ENCODE results near the gene ELMOD3. TPM values are rescaled to one million over a fixed set of nuclear protein-coding genes. Genes with fewer than 3 reads are reported as not detected.
A peak's percentile ranks its signal among the peaks of the same experiment; 100 is the strongest.
"Not testable (repeated sequence)": the region's sequence is repeated elsewhere in the genome, so short reads cannot be mapped to it uniquely, and the experiment has no call there.

The ELMOD3 gene
- polyA plus RNA-seq (ENCODE audit: insufficient read length in 3 of 3) = 10 to 100 TPM; 24.3 to 28.6 (median 25.1) TPM

DNA sequence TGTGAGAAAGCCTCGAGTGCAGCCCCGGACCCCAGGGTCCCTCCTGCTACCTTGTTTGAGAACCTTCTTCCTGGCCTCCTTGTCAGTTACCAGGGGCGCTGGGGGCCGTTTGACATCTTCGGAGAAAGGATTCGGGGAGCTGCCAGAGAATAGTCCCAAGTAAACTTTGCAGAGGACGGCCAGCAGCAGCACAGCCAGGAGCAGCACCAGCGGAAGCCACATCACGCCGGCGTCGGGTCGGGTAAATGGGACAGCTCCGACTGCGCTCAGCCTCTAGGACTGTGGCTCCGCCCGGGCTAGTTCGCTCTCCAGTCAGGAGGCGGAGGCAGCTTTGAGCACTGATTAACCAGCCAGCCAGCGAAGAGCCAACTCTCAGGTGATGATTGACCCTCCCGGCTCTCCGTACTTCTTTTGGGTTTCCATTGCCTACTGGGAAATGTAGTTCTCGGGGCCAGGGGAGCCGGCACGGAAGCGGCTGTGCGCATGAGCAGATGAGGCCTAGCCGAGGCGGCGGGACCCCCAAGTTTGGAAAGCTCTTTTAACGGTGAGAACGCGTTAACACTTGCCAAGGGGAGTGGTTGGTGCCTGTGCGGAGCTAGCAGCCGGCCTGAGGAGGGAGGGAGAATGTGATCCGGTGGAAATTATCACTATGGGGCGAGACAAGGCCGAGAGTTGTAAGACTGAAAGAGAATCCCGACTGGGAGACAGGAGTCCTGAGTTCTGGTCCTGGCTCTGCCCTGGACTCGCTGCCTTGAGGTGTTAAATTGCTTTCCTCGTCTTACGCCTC is at the start of gene ELMOD3, which contains the start of gene RETSAT:
TSS of gene ELMOD3 (plus strand) at position 484 of the 787 bp plus-strand sequence. CDS start 2,430 bp downstream, outside the sequence.
TSS of gene RETSAT (minus strand) at position 243 of the 787 bp plus-strand sequence. CDS start at position 222, 21 bp downstream.
- DNase-seq (ENCODE audit: low read depth in 3 of 3, low spot score in 2 of 3) = peak; percentile 97 to 99 (median 98)

DNA sequence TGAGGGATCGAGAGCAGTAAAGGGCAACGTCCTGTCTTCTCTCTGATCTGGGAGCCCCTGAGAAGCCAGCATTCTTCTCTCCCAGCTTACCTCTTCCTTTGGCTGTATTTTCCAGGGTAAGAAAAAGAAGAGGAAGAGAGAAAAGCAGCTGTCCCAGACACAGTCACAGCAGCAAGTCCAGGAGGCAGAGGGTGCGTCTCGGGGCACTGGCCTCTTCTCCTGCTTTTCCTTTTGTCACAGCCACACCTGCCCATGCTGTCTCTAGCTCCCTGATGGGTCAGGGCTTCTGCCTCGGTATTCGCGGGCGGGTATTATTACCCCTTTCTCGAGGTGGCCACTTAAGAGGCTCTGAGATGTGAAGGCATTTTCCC is 47.1 kb upstream of the ELMOD3 start:
- DNase-seq (ENCODE audit: low read depth in 3 of 3, low spot score in 2 of 3) = no peak

DNA sequence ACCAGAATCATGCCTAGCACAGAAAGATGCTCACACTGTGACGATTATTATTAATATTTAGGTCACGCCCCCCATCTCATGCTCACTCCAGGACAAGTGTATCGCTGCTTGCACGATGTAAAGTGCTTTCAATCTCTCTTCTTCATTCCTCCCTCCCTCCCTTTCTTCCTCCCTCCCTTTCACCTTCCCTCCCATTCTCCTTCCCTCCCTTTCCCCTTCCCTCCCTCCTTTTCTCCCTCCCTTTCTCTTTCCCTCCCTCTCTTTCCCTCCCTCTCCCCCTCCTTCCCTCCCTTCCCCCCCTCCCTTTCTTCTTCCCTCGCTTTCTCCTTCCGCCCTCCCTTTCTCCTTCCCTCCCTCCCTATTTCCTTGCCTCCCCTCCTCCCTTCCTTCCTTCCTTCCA is 46.4 kb upstream of the ELMOD3 start:
- no peak for DNase-seq (ENCODE audit: low read depth in 3 of 3, low spot score in 2 of 3)

DNA sequence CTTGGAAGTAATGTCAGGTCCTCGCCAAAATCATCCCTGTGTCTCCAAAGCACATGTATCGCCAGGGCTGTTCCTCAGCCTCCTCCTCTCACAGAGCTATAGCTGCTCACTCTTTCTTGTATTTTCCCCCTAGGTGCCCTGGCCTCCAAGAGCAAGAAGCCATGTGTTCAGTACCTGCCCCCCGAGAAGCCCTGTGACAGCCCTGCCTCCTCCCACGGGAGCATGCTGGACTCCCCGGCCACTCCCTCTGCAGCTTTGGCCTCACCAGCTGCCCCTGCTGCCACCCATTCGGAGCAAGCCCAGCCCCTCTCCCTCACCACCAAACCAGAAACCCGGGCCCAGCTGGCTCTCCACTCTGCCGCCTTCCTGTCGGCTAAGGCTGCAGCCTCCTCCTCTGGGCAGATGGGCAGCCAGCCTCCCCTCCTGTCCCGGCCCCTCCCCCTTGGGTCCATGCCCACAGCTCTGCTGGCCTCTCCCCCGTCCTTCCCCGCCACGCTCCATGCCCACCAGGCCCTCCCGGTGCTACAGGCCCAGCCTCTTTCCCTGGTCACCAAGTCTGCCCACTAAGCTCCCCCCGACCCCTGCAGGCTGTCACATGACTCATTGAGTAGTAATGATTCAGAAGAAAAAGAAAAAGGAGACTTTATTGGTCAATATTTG is 45.5 kb upstream of the ELMOD3 start:
- DNase-seq (ENCODE audit: low read depth in 3 of 3, low spot score in 2 of 3) = peak in 2 of 3 donors; percentile 72 to 79

DNA sequence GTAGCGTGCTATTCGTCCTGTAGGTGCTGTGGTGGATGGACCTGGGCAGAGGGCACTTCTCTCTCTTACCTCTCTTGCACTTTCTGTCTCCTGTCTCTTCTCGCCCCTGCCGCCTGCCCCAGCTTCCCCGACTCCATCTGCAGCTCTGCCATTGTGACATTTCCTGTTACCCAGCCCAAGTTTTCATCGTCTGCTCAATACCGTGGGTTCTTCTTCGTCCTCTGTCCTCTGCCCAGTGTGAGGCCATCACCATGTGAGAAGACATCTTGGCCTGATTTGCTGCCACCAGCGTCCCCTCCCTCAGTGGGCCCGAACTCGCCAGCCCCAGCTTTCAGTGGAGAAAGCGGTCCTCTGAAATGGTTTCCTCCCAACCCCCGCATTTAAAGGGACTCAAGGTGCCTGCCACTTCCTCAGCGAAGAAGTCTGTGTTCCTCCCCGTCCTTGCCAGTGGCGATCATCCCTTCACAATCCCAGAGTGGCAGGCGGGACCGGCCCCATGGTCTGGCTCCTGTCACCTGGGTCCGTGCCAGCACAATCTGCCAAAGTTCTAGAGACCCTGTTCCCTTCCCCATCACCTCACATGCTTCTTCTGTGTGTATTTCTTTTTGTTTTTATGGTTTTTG is 44.8 kb upstream of the ELMOD3 start:
- no peak for DNase-seq (ENCODE audit: low read depth in 3 of 3, low spot score in 2 of 3)

DNA sequence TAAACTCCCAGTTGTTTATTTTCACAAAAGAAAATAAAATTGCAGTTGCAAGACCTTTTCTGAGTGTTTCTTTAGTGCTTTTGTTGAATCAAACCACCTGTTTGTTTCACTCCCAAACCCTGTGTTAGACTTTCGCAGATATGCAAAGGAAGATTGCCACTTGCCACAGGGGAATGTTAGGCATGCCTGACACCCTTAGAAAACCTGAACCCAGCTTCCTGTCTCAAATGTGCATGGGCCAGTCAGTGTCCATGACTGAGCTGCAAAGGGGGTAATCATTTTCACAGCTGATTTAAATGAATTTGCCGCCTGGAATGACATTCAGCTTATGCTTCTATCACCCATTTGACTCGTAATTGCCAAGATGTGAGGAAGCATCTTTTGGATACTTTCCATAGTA is 44.2 kb upstream of the ELMOD3 start:
- DNase-seq (ENCODE audit: low read depth in 3 of 3, low spot score in 2 of 3) = no peak

DNA sequence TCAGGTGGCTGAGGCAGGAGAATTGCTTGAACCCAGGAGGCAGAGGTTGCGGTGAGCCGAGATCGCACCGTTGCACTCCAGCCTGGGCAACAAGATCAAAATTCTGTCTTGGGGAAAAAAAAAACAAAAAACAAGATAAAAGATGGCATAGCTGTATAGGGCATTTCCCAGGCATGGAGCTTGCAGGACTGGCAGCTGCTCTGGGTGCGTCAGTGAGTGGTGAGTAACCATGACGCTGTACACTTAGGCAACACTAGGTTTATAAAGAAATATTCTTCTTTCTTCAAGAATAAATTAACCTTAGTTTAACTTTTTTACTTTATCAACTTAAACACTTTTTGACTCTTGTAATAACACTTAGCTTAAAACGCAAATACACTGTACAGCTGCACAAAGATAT is 42.2 kb upstream of the ELMOD3 start:
- DNase-seq (ENCODE audit: low read depth in 3 of 3, low spot score in 2 of 3) = no peak

DNA sequence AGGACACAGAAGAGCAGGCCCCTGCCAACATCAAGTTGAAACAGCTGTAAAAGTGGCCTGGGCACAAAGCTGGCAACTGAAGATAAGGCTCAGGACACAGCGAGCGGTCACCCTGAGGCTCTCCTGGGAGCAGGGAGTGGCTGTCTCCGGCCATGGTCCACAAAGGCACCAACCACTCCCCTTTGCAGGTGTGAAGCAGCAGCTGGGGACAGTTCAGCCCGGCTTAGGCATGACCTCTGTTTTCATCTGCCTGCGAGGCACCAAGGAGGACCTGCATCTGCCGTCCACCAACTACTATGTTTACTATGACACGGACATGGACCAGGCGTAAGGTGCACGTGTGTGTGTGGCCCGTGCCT is 39.7 kb upstream of the ELMOD3 start:
- no peak for DNase-seq (ENCODE audit: low read depth in 3 of 3, low spot score in 2 of 3)

DNA sequence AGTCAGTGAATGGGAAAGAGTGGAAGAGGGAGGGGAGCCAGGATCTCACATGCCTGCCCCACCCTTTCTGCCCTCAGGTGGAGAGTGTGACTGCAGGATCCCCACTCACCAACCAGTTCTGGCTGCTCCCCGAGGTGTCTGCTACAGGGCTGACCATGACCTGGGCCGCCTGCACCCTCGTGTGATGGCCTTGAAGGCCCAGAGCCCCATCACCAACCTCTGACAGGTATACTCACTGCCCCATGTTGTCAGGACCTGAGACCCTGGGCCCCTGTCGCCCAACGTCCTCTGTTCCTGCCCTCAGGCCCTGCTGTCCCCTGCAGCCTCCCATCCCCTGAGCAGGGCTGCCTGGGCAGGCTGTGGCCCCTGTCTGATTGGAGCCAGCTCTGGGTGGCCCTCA is 38.6 kb upstream of the ELMOD3 start:
- not testable (repeated sequence) for DNase-seq (ENCODE audit: low read depth in 3 of 3, low spot score in 2 of 3)

DNA sequence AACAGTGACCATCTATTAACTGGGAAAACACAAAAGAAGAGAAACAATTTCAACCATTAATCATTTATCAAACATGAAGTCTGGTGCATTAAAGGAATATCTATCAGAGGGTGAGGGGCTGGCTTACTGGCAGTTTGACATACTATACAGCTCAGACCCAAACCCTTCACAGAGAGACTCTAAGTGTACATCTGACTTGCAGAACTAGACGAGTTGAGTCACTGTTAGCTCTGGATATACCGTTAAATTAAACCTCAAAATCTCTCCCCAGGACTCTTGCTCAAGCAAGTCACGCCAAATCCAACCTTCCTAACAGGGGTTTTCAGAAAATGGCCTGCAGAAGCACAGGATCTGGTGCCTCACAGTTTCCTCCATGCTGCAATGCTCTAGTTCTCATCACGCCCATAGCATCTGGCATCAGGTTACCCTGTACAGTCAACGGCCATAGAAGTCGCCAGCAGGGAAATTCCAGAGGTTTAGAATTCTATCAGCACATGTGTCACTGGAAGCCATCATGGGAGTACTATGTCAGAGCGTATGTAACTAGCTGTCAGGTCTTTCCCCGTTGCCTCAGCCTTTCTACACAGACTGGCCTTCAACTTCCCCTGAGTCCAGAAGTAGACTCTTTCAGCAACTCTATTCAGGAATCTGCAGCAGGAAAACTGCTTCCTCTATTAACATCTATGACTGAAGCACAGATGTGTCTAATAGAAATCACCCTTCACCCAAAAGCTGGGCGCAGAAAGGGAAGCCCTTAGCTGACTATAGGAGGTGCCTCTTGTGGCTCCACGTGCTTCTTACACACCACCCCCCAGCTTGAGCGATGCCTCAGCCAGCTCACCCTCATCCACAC is 36.1 kb upstream of the ELMOD3 start:
- DNase-seq (ENCODE audit: low read depth in 3 of 3, low spot score in 2 of 3) = no peak

DNA sequence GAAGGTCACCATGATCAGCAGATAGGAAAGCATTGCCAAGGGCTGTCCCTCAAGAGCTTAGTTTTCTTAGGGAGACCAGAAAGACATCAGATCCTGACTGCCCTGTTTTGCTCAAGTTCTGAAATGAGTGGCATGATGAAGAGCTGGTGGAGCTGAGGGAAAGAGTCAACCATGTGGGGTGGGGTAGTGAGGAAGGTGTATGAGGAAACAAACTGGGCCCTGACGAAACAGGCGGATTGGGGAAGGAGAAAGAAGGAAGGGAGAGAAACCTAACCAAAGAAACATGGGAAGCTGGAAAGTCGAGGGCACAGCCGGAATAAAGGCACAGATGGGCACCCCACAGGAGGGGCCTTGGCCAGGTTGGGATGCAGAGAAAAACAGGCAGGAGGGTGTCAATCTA is 34.8 kb upstream of the ELMOD3 start:
- no peak for DNase-seq (ENCODE audit: low read depth in 3 of 3, low spot score in 2 of 3)

DNA sequence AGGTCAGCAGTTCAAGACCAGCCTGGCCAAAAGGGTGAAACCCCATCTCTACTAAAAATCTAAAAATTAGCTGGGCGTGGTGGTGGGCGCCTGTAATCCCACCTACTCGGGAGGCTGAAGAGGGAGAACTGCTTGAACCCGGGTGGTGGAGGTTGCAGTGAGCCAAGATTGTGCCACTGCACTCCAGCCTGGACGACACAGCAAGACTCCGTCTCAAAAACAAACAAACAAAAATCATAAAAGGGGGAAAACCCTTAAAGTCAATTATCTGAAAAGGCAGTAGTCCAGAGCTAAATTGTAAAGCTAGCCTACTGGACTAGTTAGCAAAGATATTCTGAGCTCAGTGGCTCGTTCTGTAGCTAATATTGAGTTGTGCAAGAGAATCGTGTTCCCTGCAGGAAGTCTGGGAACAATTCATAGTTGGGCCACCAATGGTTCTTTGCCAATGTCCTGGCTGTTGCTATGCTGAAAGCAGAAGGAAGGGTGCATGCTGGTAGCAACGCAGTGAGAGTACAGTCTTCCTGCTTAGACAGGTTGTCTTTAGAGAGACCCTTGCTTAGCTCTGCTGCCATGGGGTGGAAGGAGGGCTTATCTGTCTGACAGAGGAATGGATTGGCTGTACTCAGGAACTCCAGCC is 31.1 kb upstream of the ELMOD3 start:
- no peak for DNase-seq (ENCODE audit: low read depth in 3 of 3, low spot score in 2 of 3)

DNA sequence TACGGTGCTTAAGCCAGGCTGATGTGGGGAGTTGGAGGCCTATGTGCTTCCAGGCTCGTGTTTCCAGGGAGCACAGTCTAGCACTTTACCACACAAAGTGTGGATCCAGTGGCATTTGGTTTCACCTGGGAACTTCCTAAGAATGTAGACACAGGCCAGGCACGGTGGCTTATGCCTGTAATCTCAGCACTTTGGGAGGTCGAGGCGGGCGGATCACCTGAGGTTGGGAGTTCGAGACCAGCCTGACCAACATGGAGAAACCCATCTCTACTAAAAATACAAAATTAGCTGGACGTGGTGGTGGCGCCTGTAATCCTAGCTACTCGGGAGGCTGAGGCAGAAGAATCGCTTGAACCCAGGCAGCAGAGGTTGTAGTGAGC is 30.6 kb upstream of the ELMOD3 start:
- not testable (repeated sequence) for DNase-seq (ENCODE audit: low read depth in 3 of 3, low spot score in 2 of 3)

DNA sequence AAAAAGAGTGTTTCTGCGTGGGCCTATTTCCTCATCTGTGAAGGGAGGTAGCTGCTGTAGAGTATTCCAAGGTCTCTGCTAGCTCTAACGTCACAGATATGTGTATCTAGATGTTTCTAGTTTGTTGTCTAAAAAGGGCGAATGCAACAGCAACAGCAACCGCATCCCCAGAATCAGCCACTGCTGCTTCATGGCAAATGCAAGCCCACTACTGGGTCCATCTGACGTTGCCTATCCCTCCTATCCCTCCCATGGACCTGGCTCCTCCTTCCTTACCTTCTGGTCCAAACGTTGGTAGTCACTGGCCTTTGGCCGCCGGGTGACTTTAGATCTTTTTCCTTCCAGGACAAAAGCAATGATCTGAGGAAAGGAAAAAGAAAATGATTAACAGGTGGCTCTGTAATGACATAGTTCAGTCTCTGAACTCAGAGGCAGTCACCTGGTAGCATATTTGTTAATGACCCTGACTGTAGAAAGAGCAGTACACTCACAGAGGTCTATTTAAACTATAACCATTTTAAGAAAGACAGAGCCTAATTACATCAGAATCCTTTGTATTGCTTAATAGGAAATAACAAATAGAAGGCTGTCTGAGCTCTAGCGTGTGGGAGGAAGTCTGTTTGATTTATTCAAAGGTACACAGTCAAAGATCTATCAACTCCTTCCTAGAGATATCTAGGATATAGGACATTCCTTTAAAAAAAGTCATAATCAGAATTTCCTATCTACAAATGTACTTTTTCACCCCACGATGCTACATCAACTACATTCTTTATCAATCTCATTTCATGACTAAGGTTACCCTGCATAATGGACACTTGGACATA is 29.7 kb upstream of the ELMOD3 start:
- no peak for DNase-seq (ENCODE audit: low read depth in 3 of 3, low spot score in 2 of 3)

DNA sequence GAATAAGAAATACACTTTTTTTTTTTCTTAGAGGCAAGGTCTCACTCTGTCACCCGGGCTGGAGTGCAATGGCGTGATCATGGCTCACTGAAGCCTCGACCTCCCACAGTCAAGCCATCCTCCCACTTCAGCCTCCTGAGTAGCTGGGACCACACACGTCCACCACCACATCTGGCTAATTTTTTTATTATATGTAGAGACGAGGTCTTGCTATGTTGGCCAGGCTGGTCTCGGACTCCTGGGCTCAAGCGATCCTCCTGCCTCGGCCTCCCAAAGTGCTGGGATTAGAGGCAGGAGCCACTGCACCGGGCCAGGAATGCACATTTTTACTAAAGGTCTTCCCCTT is 29.1 kb upstream of the ELMOD3 start:
- no peak for DNase-seq (ENCODE audit: low read depth in 3 of 3, low spot score in 2 of 3)

DNA sequence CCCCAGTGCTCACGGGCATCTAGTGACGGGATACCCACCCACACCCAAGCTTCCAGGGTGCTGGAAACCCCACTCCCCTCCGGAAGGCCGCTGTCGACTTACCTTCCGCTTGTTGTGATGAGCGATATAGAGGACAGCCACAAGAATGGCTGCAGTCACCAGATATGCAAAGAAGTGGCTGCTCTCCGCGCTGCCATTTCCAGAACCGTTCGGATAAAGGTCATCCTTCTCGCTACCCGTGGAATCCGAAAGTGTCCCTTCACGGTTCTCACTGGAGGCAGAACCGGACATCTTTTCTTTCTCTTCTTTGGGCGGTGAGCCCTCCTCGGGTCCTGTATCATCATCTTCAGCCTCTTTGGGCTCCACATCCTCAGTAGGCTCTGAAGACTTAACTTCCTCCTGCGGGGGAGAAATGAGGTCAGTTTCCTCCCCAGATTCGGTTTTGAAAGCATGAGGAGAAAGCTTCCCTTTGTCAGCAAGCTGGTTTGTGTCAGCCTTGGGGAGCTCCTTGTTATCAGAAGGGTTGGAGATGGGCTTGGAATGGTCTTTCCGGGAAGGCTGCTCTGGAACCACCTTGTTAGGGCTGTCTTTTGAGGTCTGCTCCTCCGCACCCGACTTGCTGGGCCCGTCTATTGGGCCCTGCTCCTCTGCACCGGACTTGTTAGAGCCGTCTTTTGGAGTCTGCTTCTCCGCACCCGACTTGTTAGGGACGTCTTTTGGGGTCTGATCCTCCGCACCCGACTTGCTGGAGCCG is 28.0 kb upstream of the ELMOD3 start:
- DNase-seq (ENCODE audit: low read depth in 3 of 3, low spot score in 2 of 3) = no peak

DNA sequence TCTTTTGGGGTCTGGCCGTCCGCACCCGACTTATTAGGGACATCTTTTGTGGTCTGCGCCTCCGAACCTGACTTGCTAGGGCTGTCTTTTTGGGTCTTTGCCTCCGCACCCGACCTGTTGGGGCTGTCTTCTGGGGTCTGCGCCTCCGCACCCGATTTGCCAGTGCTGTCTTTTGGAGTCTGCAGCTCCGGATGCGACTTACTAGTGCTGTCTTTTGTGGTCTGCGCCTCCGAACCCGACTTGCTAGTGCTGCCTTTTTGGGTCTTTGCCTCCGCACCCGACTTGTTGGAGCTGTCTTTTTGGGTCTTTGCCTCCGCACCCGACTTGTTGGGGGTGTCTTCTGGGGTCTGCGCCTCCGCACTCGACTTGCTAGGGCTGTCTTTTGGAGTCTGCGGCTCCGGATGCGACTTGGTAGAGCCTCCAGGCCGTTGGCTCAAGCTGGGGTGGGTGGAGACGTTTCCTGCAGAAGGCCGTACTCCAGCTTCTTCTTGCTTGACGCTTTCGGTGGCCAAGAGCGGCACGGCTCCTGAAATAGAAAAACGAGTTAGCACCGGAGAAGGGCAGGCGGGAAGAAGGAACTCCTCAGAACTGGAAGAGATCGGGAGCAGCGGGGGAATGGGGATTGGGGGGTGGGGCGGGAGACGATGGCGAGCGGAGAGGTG is 27.3 kb upstream of the ELMOD3 start:
- no peak for DNase-seq (ENCODE audit: low read depth in 3 of 3, low spot score in 2 of 3)

Data from right renal cortex interstitium (tissue), 3 donors.